Measurements from ENCODE around the gene PIGB. TPM values are rescaled to one million over a fixed set of nuclear protein-coding genes. Genes with fewer than 3 reads are reported as not detected.

Gene PIGB
- total and polyA plus RNA-seq, 2 of the 13 experiments (the other 11 are each of a cell fraction or from before 2014, with no cell fraction given) = 14.5 to 19.1 TPM

DNA sequence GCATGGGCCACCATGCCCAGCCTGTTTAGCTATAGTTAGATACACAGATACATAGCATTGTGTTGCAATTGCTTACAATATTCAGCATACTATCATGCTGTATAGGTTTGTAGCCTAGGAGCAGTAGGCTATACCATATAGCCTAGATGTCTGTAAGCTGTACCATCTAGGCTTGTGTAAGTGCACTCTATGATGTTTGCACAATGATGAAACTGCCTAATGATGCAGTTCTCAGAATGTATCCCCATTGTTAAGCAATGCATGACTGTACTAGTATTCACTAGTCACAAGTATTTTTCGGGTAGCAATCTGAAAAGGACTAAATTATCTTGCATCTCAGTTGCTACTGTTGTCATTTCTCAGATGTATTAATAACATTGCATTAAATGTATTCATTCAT lies 16.0 kb downstream of the PIGB start:
- no peak for ATAC-seq
- POLR2A ChIA-PET = no interaction called here

DNA sequence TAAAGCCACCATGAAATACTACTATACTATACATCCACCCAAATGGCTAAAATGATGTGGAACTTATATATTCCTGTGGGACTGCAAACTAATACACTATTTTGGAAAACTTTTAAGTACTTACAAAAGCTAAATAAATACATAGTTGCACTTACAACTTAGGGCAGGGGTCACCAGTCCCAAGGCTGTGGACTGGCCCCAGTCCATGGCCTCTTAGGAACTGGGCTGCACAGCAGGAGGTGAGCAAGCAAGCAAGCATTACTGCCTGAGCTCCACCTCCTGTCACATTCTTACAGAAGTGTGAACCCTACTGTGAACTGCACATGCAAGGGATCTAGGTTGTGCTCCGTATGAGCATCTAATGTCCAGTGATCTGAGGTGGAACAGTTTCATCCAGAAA lies 18.1 kb downstream of the PIGB start:
- Histone ChIP-seq H3K4me3 (replicated peaks in 1 of 3; ENCODE audit: insufficient read depth in 1 of 3, low read depth in 2 of 3, low read length in 3 of 3) (no peak overlapping the region), H3K27me3 (ENCODE audit: control insufficient read depth in 1 of 2, insufficient read depth in 2 of 2, low read length in 2 of 2) (no peaks in the 10 kb centered on the region), H3K36me3 (replicated peaks in 1 of 2; ENCODE audit: control insufficient read depth in 1 of 2, insufficient read depth in 2 of 2, low read length in 2 of 2) (peaks cover 0 to 17% of the 10 kb centered on the region in 2 experiments; a peak in 2 of 5 replicates), H3K27ac (ENCODE audit: extremely low read length, insufficient read depth, low read length) (no peak overlapping the region), H3K9me3 (ENCODE audit: low read length) (no peaks in the 10 kb centered on the region), H3K79me2 (ENCODE audit: insufficient read depth, low read length) (no peaks in the 10 kb centered on the region), H3K4me2 (ENCODE audit: low read depth, low read length) (no peak overlapping the region), H4K20me1 (ENCODE audit: insufficient read depth, low read length) (no peaks in the 10 kb centered on the region), H3K4me1 (ENCODE audit: insufficient read depth, low read length) (no peaks in the 10 kb centered on the region), H2AFZ (ENCODE audit: low read length) (no peak overlapping the region), H3K9ac (ENCODE audit: insufficient read depth, low read depth, low read length) (no peak overlapping the region)
- ATAC-seq (no peak), DNase-seq (ENCODE audit: low spot score) (no peak), FAIRE-seq (no peak)
- in situ Hi-C loops (cut with HindIII; ENCODE audit: extremely low pct_ligation_motif_present, low pct_unique_long_range_greater_than_20kb) (no loop called here), intact Hi-C loops (cut with micrococcal nuclease; ENCODE audit: unreplicated experiment) (no loop called here)
- POLR2A ChIA-PET = no interaction called here
- no CpG with 5 or more reads among the region's 1 CpG for WGBS (ENCODE audit: low lambda C conversion rate)
- BruUV-seq (replicated peaks) = no TSS peak
- CTCF ChIA-PET (ENCODE audit: low intra/inter-chr PET ratio, low total read pairs) = no interaction called here
- TF ChIP-seq ZNF24 (IDR thresholded peaks at IDR 0.05) = no peak
- TF ChIP-seq ELF4 (CRISPR knock-in tag; IDR thresholded peaks at IDR 0.05; ENCODE audit: borderline replicate concordance) = no peak
- no peak for TF ChIP-seq ZNF446 (CRISPR knock-in tag; IDR thresholded peaks at IDR 0.05)
- no peak for TF ChIP-seq ZNF317 (CRISPR knock-in tag; IDR thresholded peaks at IDR 0.05)
- TF ChIP-seq ZNF468 (CRISPR knock-in tag; IDR thresholded peaks at IDR 0.05) = no peak
- TF ChIP-seq ARNT2 (CRISPR knock-in tag; IDR thresholded peaks at IDR 0.05; ENCODE audit: low read depth) = no peak
- TF ChIP-seq ZNF556 (CRISPR knock-in tag; IDR thresholded peaks at IDR 0.05; ENCODE audit: borderline replicate concordance) = no peak
- no peak for TF ChIP-seq TBX2 (CRISPR knock-in tag; IDR thresholded peaks at IDR 0.05; ENCODE audit: borderline replicate concordance)
- TF ChIP-seq, protein P1, sequence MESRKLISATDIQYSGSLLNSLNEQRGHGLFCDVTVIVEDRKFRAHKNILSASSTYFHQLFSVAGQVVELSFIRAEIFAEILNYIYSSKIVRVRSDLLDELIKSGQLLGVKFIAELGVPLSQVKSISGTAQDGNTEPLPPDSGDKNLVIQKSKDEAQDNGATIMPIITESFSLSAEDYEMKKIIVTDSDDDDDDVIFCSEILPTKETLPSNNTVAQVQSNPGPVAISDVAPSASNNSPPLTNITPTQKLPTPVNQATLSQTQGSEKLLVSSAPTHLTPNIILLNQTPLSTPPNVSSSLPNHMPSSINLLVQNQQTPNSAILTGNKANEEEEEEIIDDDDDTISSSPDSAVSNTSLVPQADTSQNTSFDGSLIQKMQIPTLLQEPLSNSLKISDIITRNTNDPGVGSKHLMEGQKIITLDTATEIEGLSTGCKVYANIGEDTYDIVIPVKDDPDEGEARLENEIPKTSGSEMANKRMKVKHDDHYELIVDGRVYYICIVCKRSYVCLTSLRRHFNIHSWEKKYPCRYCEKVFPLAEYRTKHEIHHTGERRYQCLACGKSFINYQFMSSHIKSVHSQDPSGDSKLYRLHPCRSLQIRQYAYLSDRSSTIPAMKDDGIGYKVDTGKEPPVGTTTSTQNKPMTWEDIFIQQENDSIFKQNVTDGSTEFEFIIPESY (CRISPR knock-in tag; IDR thresholded peaks at IDR 0.05) = no peak

More for the DNA sequence above, 16.0 kb downstream of the PIGB start:
- H4K20me1 ChIP-seq (ENCODE audit: insufficient read depth, low read length) = no peaks in the 10 kb centered on the region
- no peaks in the 10 kb centered on the region for H3K4me1 ChIP-seq (ENCODE audit: insufficient read depth, low read length)
- no peak overlapping the region for H3K4me2 ChIP-seq (ENCODE audit: low read depth, low read length)
- no peaks in the 10 kb centered on the region for H3K9me3 ChIP-seq (ENCODE audit: low read length)
- H3K27me3 ChIP-seq (ENCODE audit: control insufficient read depth in 1 of 2, insufficient read depth in 2 of 2, low read length in 2 of 2) = no peaks in the 10 kb centered on the region
- no peak overlapping the region for H2AFZ ChIP-seq (ENCODE audit: low read length)
- CTCF ChIA-PET (ENCODE audit: low intra/inter-chr PET ratio, low total read pairs) = no interaction called here
- peaks cover 1 to 16% of the 10 kb centered on the region in 2 experiments; a peak in 3 of 5 replicates for H3K36me3 ChIP-seq (replicated peaks in 1 of 2; ENCODE audit: control insufficient read depth in 1 of 2, insufficient read depth in 2 of 2, low read length in 2 of 2)
- H3K4me3 ChIP-seq (replicated peaks in 1 of 3; ENCODE audit: insufficient read depth in 1 of 3, low read depth in 2 of 3, low read length in 3 of 3) = no peak overlapping the region
- intact Hi-C loops (cut with micrococcal nuclease; ENCODE audit: unreplicated experiment) = no loop called here
- TF ChIP-seq CEBPG (CRISPR knock-in tag; IDR thresholded peaks at IDR 0.05) = 0 out of 2 replicates have a peak, but pooled peaks have one; percentile 11
- TF ChIP-seq CEBPB (IDR thresholded peaks at IDR 0.05; ENCODE audit: borderline replicate concordance, low read depth, low read length) = peak; percentile 32; the same call in 1 of the 2 replicates
- no peak for TF ChIP-seq ZKSCAN5 (CRISPR knock-in tag; IDR thresholded peaks at IDR 0.05)
- no peak for TF ChIP-seq NR2F6 (IDR thresholded peaks at IDR 0.05)
- no peak for TF ChIP-seq NR2F6 (CRISPR knock-in tag; IDR thresholded peaks at IDR 0.05)
- TF ChIP-seq, protein P2, sequence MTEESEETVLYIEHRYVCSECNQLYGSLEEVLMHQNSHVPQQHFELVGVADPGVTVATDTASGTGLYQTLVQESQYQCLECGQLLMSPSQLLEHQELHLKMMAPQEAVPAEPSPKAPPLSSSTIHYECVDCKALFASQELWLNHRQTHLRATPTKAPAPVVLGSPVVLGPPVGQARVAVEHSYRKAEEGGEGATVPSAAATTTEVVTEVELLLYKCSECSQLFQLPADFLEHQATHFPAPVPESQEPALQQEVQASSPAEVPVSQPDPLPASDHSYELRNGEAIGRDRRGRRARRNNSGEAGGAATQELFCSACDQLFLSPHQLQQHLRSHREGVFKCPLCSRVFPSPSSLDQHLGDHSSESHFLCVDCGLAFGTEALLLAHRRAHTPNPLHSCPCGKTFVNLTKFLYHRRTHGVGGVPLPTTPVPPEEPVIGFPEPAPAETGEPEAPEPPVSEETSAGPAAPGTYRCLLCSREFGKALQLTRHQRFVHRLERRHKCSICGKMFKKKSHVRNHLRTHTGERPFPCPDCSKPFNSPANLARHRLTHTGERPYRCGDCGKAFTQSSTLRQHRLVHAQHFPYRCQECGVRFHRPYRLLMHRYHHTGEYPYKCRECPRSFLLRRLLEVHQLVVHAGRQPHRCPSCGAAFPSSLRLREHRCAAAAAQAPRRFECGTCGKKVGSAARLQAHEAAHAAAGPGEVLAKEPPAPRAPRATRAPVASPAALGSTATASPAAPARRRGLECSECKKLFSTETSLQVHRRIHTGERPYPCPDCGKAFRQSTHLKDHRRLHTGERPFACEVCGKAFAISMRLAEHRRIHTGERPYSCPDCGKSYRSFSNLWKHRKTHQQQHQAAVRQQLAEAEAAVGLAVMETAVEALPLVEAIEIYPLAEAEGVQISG (CRISPR knock-in tag; IDR thresholded peaks at IDR 0.05) = peak; percentile 85
- no peak for TF ChIP-seq SETDB1 (CRISPR knock-in tag; IDR thresholded peaks at IDR 0.05; ENCODE audit: borderline replicate concordance)
- no peak for FAIRE-seq
- 87% methylated on average over 1 of the region's 1 CpG for WGBS (ENCODE audit: low lambda C conversion rate)
- peak; percentile 26 for DNase-seq (ENCODE audit: low spot score)
- no peaks in the 10 kb centered on the region for H3K79me2 ChIP-seq (ENCODE audit: insufficient read depth, low read length)
- in situ Hi-C loops (cut with HindIII; ENCODE audit: extremely low pct_ligation_motif_present, low pct_unique_long_range_greater_than_20kb) = no loop called here
- BruUV-seq (replicated peaks) = no TSS peak
- no peak overlapping the region for H3K9ac ChIP-seq (ENCODE audit: insufficient read depth, low read depth, low read length)
- H3K27ac ChIP-seq (ENCODE audit: extremely low read length, insufficient read depth, low read length) = no peak overlapping the region

All from HepG2 (cell line).